ENCODE results near the gene ARPC5L. TPM values are rescaled to one million over a fixed set of nuclear protein-coding genes. Genes with fewer than 3 reads are reported as not detected.

Gene ARPC5L
- total and polyA plus RNA-seq, 9 of the 15 experiments (the other 6 are each of a cell fraction or from before 2014, with no cell fraction given) = 25.4 to 113 (median 63.8) TPM

DNA sequence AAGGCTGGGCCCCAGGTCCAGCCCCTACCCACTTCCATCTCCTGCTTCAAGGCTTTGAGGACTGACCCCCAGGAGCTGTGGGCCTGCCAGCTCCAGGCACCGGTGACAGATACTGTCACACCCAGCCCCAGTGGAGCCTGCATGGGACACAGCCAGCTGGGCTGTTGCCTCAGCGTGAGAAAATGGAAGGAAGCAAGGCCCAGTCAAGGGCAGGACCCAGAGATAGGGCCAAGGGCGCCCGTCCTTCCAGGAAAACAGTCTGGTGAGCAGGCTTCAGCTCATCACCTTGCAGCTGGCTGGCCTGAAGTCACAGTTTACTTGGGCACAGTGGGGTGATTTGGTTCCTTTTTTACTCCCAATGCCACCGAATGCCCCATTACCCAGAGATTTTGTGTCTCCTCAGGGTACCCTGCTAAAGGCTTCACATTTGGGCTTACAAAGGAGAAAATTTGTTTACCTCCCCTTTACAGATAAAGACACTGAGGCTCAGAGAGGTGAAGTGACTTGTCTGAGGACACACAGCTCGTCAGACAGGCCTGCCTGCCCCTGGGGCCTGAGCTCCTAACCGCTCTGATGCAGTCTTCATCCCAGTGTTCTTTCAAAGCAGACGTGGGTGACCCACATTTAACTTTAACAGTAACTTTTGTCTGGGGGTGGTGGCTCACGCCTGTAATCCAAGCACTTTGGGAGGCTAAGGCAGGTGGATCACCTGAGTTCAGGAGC lies 30.1 kb upstream of the ARPC5L start (continued):
- TF ChIP-seq, protein P1, sequence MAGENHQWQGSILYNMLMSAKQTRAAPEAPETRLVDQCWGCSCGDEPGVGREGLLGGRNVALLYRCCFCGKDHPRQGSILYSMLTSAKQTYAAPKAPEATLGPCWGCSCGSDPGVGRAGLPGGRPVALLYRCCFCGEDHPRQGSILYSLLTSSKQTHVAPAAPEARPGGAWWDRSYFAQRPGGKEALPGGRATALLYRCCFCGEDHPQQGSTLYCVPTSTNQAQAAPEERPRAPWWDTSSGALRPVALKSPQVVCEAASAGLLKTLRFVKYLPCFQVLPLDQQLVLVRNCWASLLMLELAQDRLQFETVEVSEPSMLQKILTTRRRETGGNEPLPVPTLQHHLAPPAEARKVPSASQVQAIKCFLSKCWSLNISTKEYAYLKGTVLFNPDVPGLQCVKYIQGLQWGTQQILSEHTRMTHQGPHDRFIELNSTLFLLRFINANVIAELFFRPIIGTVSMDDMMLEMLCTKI (IDR thresholded peaks at IDR 0.05; ENCODE audit: partially characterized antibody) = no peak
- TF ChIP-seq ARHGAP35 (IDR thresholded peaks at IDR 0.05; ENCODE audit: partially characterized antibody) = no peak
- no peak for TF ChIP-seq NR4A1 (CRISPR knock-in tag; IDR thresholded peaks at IDR 0.05)
- no peak for TF ChIP-seq NR4A1 (tag; IDR thresholded peaks at IDR 0.05)
- TF ChIP-seq ZNF24 (IDR thresholded peaks at IDR 0.05) = no peak
- TF ChIP-seq ZNF584 (CRISPR knock-in tag; IDR thresholded peaks at IDR 0.05; ENCODE audit: low read depth) = no peak
- TF ChIP-seq, protein P2, sequence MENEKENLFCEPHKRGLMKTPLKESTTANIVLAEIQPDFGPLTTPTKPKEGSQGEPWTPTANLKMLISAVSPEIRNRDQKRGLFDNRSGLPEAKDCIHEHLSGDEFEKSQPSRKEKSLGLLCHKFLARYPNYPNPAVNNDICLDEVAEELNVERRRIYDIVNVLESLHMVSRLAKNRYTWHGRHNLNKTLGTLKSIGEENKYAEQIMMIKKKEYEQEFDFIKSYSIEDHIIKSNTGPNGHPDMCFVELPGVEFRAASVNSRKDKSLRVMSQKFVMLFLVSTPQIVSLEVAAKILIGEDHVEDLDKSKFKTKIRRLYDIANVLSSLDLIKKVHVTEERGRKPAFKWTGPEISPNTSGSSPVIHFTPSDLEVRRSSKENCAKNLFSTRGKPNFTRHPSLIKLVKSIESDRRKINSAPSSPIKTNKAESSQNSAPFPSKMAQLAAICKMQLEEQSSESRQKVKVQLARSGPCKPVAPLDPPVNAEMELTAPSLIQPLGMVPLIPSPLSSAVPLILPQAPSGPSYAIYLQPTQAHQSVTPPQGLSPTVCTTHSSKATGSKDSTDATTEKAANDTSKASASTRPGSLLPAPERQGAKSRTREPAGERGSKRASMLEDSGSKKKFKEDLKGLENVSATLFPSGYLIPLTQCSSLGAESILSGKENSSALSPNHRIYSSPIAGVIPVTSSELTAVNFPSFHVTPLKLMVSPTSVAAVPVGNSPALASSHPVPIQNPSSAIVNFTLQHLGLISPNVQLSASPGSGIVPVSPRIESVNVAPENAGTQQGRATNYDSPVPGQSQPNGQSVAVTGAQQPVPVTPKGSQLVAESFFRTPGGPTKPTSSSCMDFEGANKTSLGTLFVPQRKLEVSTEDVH (IDR thresholded peaks at IDR 0.05; ENCODE audit: low read depth, partially characterized antibody) = no peak
- peak; percentile 43; the same call in 1 of the 2 replicates for TF ChIP-seq GTF2E2 (tag; IDR thresholded peaks at IDR 0.05)
- no peak for TF ChIP-seq XRCC4 (IDR thresholded peaks at IDR 0.05; ENCODE audit: extremely low read depth, insufficient read depth, insufficient read length)
- no peak for TF ChIP-seq U2AF2 (optimal IDR thresholded peaks at IDR 0.05; ENCODE audit: low read depth, low read length)
- TF ChIP-seq, protein P3, sequence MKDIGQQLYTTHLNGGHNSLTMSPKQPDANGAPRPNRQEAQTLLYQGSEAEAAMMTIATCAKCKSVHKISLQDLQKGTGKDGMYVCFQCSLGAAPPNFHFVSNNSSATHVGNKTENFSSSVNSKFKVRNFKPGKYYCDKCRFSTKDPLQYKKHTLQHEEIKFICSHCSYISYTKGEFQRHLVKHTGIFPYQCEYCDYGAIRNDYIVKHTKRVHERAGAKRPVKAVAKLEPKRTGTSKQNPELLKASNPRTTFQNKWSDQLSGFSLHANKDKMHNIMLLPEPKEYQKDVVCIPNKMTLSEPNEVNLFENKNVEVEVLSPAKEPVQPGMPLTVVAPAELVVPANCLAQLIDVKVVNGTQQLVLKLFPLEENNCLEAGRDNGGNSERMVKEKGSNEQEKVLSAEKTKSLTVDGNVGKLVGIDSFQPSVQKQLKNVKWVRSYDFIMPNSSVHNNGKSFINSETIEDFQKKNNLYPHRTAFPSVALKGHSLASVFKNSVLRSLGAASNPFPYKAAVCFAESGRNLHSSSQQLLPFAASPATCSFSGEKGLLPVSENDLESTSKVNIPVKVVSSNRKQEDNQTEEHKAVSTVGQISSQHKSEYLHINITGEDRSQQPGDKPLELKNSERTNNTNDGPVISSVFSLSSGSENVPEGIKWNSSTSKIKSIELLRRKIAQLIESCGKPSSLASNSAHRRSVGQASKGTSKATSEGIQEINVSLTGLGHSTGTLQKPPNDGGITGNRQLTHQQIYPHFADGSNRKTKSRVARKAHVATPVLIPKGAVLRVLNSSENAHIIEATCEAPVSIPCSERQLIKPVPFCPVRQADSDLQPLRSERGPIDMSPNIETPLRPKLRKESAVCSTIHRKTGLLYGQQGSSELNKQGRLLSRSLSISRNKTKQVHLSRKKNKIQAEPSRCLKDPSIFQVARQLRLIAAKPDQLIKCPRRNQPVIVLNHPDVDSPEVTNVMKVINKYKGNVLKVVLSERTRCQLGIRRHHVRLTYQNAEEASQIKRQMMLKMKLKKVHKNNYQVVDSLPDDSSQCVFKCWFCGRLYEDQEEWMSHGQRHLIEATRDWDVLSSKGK (CRISPR knock-in tag; IDR thresholded peaks at IDR 0.05) = no peak
- TF ChIP-seq, protein P4, sequence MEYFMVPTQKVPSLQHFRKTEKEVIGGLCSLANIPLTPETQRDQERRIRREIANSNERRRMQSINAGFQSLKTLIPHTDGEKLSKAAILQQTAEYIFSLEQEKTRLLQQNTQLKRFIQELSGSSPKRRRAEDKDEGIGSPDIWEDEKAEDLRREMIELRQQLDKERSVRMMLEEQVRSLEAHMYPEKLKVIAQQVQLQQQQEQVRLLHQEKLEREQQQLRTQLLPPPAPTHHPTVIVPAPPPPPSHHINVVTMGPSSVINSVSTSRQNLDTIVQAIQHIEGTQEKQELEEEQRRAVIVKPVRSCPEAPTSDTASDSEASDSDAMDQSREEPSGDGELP (CRISPR knock-in tag; IDR thresholded peaks at IDR 0.05; ENCODE audit: borderline replicate concordance) = 0 out of 2 replicates have a peak, but pooled peaks have one; percentile 10
- TF ChIP-seq BCOR (IDR thresholded peaks at IDR 0.05) = peak; percentile 41; the same call in 1 of the 2 replicates
- TF ChIP-seq, protein P5, sequence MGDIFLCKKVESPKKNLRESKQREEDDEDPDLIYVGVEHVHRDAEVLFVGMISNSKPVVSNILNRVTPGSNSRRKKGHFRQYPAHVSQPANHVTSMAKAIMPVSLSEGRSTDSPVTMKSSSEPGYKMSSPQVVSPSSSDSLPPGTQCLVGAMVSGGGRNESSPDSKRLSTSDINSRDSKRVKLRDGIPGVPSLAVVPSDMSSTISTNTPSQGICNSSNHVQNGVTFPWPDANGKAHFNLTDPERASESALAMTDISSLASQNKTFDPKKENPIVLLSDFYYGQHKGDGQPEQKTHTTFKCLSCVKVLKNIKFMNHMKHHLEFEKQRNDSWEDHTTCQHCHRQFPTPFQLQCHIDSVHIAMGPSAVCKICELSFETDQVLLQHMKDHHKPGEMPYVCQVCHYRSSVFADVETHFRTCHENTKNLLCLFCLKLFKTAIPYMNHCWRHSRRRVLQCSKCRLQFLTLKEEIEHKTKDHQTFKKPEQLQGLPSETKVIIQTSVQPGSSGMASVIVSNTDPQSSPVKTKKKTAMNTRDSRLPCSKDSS (IDR thresholded peaks at IDR 0.05; ENCODE audit: low read depth, partially characterized antibody) = no peak
- TF ChIP-seq ZNF274 (IDR thresholded peaks at IDR 0.05; ENCODE audit: borderline replicate concordance, low read depth, low read length) = no peak
- TF ChIP-seq KAT8 (IDR thresholded peaks at IDR 0.05; ENCODE audit: low read depth) = no peak
- TF ChIP-seq ZKSCAN8 (CRISPR knock-in tag; IDR thresholded peaks at IDR 0.05) = no peak
- TF ChIP-seq FIP1L1 (IDR thresholded peaks at IDR 0.05; ENCODE audit: low read depth, low read length, poor library complexity, severe bottlenecking) = no peak
